ENCODE results near the gene VPS13A.

GRCh38 chr9:77305622-77306400, 128.5 kb downstream of the VPS13A start:
- TF ChIP-seq POLR2AphosphoS5 (IDR thresholded peaks at IDR 0.05; ENCODE audit: low read depth, low read length) = no peak
- no peak for TF ChIP-seq TAF1 (IDR thresholded peaks at IDR 0.05; ENCODE audit: borderline replicate concordance, low read depth, low read length)
